HG03108 (cell line): ENCODE measurements around the gene ETV6.
"Not testable (repeated sequence)": the region's sequence is repeated elsewhere in the genome, so short reads cannot be mapped to it uniquely, and the experiment has no call there.

Source experiments
- ATAC-seq: cut with Tn5 transposase; IDR thresholded peaks from one replicate; pipeline ENCODE4 v1.9.1; 2021; ENCODE audit warnings: moderate library complexity; ENCODE audit not compliant: unreplicated experiment

Gene ETV6

GRCh38 chr12:11901701-11902524, 252.4 kb downstream of the ETV6 start:
- no peak for ATAC-seq

GRCh38 chr12:11902525-11902875, 253.0 kb downstream of the ETV6 start:
- no peak for ATAC-seq

DNA sequence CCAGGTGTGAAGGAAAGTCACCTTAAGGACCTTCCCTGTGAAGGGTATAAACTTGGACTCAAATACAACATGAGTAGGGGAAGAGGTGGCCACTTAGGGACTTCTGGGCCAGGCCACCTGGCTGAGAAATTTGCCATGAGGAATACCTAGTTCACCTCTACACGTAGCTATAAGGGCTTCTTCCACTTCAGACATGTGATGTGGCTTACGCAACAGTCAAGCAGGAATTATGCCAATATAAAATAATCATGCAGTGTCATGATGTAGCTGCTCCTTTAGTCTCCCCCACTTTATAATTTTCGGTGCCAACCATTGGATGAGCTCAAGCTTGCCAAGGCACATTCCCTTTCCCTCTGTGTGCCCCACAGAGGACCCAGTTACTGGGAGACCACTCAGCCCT, 254.7 kb downstream of the ETV6 start:
- ATAC-seq, result no peak

GRCh38 chr12:11905534-11905933, 256.1 kb downstream of the ETV6 start:
- no peak for ATAC-seq

- ATAC-seq, result no peak
Measured at GRCh38 chr12:11906286-11906935, 256.9 kb downstream of the ETV6 start.

DNA sequence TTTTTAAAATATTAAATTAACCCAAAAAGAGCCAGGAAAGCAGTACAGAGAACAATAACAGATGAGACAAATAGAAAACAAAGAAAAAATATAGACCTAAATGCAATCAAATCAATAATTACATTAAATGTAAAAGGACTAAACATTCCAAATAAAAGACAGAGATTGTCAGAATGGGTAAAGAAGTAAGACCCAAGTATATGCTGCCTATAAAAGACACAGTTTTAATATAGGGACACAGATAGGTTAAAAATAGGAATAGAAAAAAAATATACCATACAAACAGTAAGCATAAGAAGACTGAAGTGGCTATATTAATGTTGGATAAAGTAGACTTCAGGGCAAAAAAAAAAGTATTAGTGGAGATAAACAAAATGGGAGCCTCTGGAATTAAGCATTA, 258.2 kb downstream of the ETV6 start:
- ATAC-seq, result no peak

GRCh38 chr12:11909406-11909805, 259.9 kb downstream of the ETV6 start:
- not testable (repeated sequence) for ATAC-seq

- no peak for ATAC-seq
Measured at GRCh38 chr12:11916113-11916512, 266.6 kb downstream of the ETV6 start.

- no peak for ATAC-seq
Measured at GRCh38 chr12:11916771-11917170, 267.3 kb downstream of the ETV6 start.

- ATAC-seq, result no peak
Measured at GRCh38 chr12:11917501-11917900, 268.0 kb downstream of the ETV6 start.

- ATAC-seq, result no peak
Measured at GRCh38 chr12:11920231-11920630, 270.8 kb downstream of the ETV6 start.

- ATAC-seq, result no peak
Measured at GRCh38 chr12:11922361-11922760, 272.9 kb downstream of the ETV6 start.

- ATAC-seq, result no peak
Measured at GRCh38 chr12:11923067-11923466, 273.6 kb downstream of the ETV6 start.

DNA sequence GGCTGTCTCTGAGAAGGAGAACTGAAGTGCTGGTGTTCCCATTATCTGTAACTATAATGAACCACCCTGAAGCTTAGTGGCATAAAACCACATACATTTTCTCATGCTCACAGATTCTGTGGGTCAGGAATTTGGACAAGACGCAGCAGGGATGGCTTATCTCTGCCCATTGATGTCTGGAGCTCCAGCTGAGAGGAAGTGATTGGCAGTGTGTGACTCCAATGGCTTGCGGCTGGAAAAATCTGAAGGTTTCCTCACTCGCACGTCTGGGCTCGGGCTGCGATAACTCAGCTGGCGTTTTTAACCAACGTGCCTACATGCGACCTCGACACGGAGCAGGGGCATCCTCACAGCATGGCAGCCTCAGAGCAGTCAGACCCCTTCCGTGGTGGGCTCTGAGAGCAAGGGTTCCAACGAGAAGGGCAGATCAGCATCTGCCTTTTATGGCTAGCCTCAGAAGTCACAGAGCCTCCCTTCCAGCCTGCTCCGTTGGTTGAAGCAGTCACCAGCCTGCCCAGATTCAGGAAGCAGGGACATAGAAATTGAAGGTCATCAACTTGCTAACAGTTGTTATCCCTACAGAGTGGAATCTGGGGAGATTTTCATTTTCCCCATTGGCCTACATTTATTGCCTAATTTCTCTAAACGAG, 277.9 kb downstream of the ETV6 start:
- ATAC-seq, result no peak

- ATAC-seq, result no peak
Measured at GRCh38 chr12:11929714-11930113, 280.2 kb downstream of the ETV6 start.

DNA sequence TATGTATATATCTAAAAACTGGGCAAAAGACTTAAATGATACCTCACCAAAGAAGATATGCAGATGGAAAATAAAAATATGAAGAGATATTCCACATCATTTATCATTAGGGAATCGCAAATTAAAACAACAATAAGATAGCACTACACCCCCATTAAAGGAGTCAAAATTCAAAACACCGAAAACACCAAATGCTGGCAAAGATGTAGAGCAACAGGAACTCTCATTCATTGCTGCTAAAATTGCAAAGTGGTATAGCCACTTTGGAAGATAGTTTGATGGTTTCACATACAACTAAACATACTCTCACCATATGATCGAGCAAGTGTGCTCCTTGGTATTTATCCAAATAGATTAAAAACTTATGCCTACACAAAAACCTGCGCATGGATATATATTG, 289.7 kb downstream of the ETV6 start:
- ATAC-seq, result no peak

- ATAC-seq, result no peak
Measured at GRCh38 chr12:11941606-11942337, 292.3 kb downstream of the ETV6 start.

DNA sequence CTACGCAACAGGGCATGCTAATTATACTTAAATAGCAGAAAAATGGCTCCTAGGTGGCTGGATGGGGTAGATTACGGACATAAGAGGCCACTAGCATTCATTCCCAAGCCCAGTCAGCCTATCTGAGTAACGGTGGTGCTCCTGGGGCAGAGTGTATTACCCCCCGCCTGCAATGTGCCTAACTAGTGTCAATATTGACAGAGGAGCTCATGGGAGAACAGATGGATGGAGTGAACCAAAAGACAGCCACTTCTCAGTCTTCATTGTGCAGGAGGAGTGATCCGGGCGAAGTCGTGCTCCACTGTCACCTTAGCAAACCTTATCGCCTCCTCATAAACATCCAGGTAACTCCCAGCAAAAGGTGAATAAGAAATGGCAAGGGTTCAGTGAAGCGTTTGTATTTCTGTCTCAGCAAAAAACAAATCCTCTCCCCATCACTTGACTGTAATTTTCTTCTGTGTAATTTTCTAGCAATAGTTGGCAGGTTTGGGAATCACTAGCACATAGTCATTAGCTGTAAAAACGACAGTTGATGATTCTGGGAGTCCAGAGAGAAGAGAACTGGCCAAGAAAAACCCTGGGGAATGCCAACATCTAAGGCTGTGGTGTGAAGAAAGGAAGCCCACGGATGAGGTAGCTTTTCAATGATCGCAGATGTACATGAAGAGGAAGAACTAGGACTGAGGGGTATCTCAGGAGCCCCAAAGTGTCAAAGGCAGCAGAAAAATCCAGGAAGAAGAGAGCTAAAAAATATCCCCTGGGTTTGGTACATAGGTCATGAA, 294.6 kb downstream of the ETV6 start:
- no peak for ATAC-seq
